ENCODE data around the gene CCP110. TPM values are rescaled to one million over a fixed set of nuclear protein-coding genes. Genes with fewer than 3 reads are reported as not detected.

The CCP110 gene
- total RNA-seq, 6 experiments from 2014 or later: 2.6 to 5.6 (median 4.2) TPM

DNA sequence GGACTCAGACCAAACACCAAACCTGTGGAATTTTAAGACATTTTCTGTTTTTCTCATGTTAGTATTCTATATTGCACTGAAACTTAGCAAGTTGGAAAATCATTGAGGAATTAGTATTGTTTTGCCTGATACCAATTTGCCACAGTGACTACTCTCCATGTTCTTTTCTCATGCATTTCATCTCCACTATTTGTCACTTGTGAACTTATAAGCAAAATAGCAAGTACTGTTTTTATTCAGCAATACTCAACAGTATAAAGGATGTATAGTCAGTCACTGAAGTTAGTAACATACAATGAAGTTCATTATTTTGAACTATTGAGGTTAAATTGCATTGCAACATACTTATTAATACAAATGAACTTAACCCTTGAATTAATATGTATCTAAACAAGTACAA lies 25.9 kb downstream of the CCP110 start:
- Histone ChIP-seq H3K27ac (no peak overlapping the region), H3K36me3 (peaks cover 0 to 18% (median 2%) of the 10 kb centered on the region in 4 donors), H3K4me3 (no peak overlapping the region), H3K9me3 (no peaks in the 10 kb centered on the region), H3K4me1 (peaks cover 0 to 3% (median under 1%) of the 10 kb centered on the region in 4 donors), H3K27me3 (no peaks in the 10 kb centered on the region)
- DNase-seq (no peak), ATAC-seq (no peak)
- intact Hi-C loops (cut with DNase I): no loop called here
- no peak for TF ChIP-seq POLR2A (IDR thresholded peaks at IDR 0.05)
- TF ChIP-seq, protein P1, sequence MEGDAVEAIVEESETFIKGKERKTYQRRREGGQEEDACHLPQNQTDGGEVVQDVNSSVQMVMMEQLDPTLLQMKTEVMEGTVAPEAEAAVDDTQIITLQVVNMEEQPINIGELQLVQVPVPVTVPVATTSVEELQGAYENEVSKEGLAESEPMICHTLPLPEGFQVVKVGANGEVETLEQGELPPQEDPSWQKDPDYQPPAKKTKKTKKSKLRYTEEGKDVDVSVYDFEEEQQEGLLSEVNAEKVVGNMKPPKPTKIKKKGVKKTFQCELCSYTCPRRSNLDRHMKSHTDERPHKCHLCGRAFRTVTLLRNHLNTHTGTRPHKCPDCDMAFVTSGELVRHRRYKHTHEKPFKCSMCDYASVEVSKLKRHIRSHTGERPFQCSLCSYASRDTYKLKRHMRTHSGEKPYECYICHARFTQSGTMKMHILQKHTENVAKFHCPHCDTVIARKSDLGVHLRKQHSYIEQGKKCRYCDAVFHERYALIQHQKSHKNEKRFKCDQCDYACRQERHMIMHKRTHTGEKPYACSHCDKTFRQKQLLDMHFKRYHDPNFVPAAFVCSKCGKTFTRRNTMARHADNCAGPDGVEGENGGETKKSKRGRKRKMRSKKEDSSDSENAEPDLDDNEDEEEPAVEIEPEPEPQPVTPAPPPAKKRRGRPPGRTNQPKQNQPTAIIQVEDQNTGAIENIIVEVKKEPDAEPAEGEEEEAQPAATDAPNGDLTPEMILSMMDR (IDR thresholded peaks at IDR 0.05): no peak

DNA sequence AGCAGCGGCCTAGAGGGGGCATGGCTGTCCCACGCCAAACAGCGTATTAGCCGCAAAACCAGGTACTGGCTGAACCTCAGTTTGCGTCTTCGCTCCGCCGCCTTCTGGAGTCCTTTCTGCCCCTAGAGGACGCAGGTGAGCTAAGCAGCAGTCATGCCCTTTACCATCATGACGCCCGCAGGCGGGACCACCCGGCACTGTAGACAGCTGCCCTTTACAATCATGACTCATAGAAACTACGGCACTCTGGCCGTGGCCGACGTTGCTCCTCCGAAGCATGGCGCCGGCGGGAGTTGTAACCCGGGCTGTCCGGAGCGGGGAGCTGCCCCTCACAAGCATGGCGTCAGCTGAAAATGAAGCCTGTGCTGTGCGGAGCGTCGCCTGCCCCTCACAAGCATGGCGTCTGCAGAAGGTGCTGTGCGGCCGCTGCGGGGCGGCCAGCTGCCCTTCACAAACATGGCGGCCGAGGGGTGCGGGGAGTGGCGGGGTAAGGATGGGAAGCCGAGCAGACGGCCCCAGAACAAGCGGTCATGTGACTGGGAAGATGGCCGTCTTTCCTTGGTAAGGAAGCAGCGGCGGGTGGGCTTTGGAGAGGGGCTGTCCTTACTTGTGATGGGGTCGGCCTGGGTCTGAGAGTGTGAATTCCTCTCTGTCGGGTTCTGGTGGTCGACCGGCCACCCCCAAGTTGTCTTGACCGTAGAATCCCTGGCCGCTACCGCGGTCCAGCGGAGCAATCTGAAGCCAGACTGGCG lies 31.6 kb downstream of the CCP110 start, which contains the start of gene VPS35L:
TSS of gene VPS35L (plus strand) at position 518 of the 752 bp plus-strand sequence. CDS start at position 545, 27 bp downstream.
- no peaks in the 10 kb centered on the region for H3K27me3 ChIP-seq
- TF ChIP-seq, protein P1 (IDR thresholded peaks at IDR 0.05): peak; percentile 64 to 81 (median 78)
- TF ChIP-seq POLR2A (IDR thresholded peaks at IDR 0.05): peak; percentile 62
- H3K27ac ChIP-seq: peak within 1 kb of the TSS; percentile 72 to 78 (median 77)
- H3K4me3 ChIP-seq: peak within 1 kb of the TSS; percentile 71 to 90 (median 89)
- H3K4me1 ChIP-seq: peaks cover 0 to 11% (median 5%) of the 10 kb centered on the region in 4 donors
- peaks cover 0 to 2% (median 0%) of the 10 kb centered on the region in 4 donors for H3K36me3 ChIP-seq
- ATAC-seq: peak; percentile 98 to 99 (median 98)
- peak; percentile 97 for DNase-seq
- intact Hi-C loops (cut with DNase I): no loop called here
- no peaks in the 10 kb centered on the region for H3K9me3 ChIP-seq
- 2% methylated on average over 17 of the region's 53 CpGs for WGBS (ENCODE audit: insufficient coverage, low coverage, low lambda C conversion rate, missing lambda C conversion rate)

DNA sequence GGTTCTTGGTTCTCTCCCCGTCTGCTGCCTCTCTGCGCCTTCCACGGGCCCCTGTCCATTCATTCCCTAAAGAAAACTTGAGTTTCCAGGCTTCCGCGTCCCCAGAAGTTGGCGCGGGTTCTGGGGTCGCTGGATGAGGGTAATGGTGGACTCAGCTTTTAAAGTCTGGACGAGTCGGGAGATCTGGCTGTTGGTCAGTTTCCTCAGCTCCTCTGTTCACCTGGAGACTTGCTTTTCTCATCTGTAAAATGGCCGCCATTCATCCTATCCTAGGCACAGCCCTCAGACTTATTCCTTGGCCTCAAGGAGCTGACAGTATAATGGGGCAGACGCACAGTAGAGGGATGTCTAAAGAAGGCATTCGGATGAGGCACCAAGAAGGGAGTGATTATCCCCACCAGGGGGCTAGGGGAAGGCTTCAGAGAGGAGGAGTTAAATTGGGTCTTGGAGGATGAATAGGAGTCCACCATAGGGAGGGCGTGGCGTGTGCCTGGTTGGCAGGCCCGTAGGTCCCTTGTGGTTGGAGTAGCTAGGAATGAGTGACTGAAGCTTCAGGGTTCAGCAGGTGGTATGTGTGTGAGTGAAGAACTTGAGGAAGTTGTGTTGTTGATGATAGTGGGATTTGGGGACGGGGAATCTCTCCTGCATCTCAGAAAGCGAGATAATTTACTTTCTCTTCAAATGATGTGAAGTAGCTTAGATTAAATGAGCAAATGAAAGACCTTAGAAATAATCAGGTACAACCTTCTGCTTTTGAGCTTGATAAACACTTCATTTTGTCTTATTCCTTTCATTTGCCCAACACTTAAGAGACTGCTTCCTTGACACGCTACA lies 32.4 kb downstream of the CCP110 start:
- WGBS (ENCODE audit: insufficient coverage, low coverage, low lambda C conversion rate, missing lambda C conversion rate): 29% methylated on average over 18 of the region's 19 CpGs
- ATAC-seq (no peak), DNase-seq (no peak)
- Histone ChIP-seq H3K4me1 (peaks cover 0 to 11% (median 5%) of the 10 kb centered on the region in 4 donors), H3K9me3 (no peaks in the 10 kb centered on the region), H3K4me3 (peak overlapping the region; percentile 71 to 90 (median 89)), H3K27me3 (no peaks in the 10 kb centered on the region), H3K36me3 (no peaks in the 10 kb centered on the region), H3K27ac (peak overlapping the region; percentile 72 to 78 (median 77))
- TF ChIP-seq, protein P1 (IDR thresholded peaks at IDR 0.05): peak in 1 of 4 donors; percentile 4
- no peak for TF ChIP-seq POLR2A (IDR thresholded peaks at IDR 0.05)
- intact Hi-C loops (cut with DNase I): no loop called here

DNA sequence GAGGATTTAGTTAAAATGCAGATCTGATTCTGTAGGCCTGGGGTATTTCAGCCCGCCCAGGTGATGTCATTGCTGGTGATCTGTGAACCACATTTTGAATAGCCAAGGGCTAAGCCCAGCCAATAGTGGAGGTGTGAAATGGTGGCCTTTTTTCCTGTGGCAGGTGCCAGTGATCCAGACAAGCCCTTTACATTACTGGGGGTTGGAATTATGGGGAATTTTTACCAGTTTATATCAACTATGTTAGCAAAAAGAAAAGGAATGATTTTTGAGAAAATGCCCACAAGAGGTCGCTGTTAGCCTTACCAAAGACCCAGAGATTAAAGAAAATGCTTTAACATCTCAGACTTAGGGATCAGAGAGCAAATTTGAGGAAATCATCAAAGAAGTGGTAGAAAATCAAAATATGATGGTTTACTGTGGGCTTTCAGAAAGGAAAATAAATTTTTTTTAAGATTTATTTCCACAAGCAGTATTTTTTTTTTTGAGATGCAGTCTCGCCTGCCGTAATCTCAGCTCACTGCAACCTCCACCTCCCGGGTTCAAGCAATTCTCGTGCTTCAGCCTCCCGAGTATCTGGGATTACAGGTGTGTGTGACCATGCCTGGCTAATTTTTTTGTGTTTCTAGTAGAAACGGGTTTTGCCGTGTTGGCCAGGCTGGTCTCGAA lies 35.6 kb downstream of the CCP110 start:
- DNase-seq: no peak

More for the DNA sequence above, 35.6 kb downstream of the CCP110 start:
- no peaks in the 10 kb centered on the region for H3K27me3 ChIP-seq
- intact Hi-C loops (cut with DNase I): no loop called here
- H3K27ac ChIP-seq: no peak overlapping the region
- H3K4me3 ChIP-seq: no peak overlapping the region
- WGBS (ENCODE audit: insufficient coverage, low coverage, low lambda C conversion rate, missing lambda C conversion rate): 59% methylated on average over 10 of the region's 10 CpGs
- ATAC-seq: no peak
- H3K4me1 ChIP-seq: peaks cover 0 to 11% (median 5%) of the 10 kb centered on the region in 4 donors
- peaks cover 0 to 4% (median 0%) of the 10 kb centered on the region in 4 donors for H3K9me3 ChIP-seq
- no peak for TF ChIP-seq POLR2A (IDR thresholded peaks at IDR 0.05)
- TF ChIP-seq, protein P1 (IDR thresholded peaks at IDR 0.05): peak; percentile 47 to 70 (median 68)
- H3K36me3 ChIP-seq: no peaks in the 10 kb centered on the region
